K562 (cell line): ENCODE data around the gene ANP32B. TPM values are rescaled to one million over a fixed set of nuclear protein-coding genes. Genes with fewer than 3 reads are reported as not detected.

Experiments used
- ATAC-seq: fragments of 200-7000 bp; cut with Tn5 transposase; 3 replicates; pipeline ENCODE4 v1.9.1; 2020; ENCODE audit warnings: moderate library complexity
- BruUV-seq: library from RNA; stranded (reverse); fragments of 400-500 nt; replicated peaks from 2 replicates; lab custom pipeline; 2021; lab: Mats Ljungman, UMichigan
- CTCF ChIA-PET: fragments of 300-600 bp; formaldehyde crosslinking; extraction: SDS; loops from one replicate; lab custom pipeline; 2021; ENCODE audit warnings: low intra/inter-chr PET ratio; lab: Yijun Ruan, JAX
- POLR2A ChIA-PET: fragments of 300-600, 350-650 bp; sonication (Branson Sonifier 250); formaldehyde crosslinking; extraction: SDS; loops from one replicate; lab custom pipeline; 2021; ENCODE audit warnings: antibody characterized with exemption, inconsistent platforms; lab: Yijun Ruan, JAX
- DNase-seq, 4 experiments: peaks; one replicate each; pipeline versions ENCODE4 v3.0.0 to v3.0.0-alpha.2; 2011 to 2018; ENCODE audit warnings: low spot score in 3 of 4, mixed read lengths in 3 of 4; ENCODE audit errors: extremely low read depth in 1 of 4
- FAIRE-seq: peaks from 2 replicates; lab custom pipeline; 2011; peaks lifted over from hg19 to GRCh38; lab: Jason Lieb, UNC
- H2AFZ ChIP-seq: 2 replicates; pipeline ENCODE4 v1.6.0; 2011; ENCODE audit warnings: low read depth, low read length, control low read depth, inconsistent platforms
- H3K27ac ChIP-seq: fragments of 200-600 bp; 3 replicates; pipeline ENCODE4 v1.8.0; 2011; ENCODE audit warnings: low read depth, mild to moderate bottlenecking, control low read depth, inconsistent platforms, low read length, moderate library complexity, mixed read lengths; ENCODE audit errors: extremely low read depth
- H3K27me3 ChIP-seq, 2 experiments: fragments of 300-600 bp in 1 of 2; 2 replicates in 1 of 2; 3 replicates in 1 of 2; pipeline versions ENCODE4 v1.6.0 to v1.8.0; 2011; ENCODE audit warnings: inconsistent platforms in 2 of 2, low read length in 2 of 2, mild to moderate bottlenecking in 1 of 2, mixed read lengths in 1 of 2, moderate library complexity in 1 of 2; ENCODE audit not compliant: control insufficient read depth in 2 of 2, insufficient read depth in 2 of 2
- H3K36me3 ChIP-seq: fragments of 300-600 bp; 3 replicates; pipeline ENCODE4 v1.8.0; 2011; ENCODE audit warnings: mild to moderate bottlenecking, low read length, inconsistent platforms; ENCODE audit not compliant: control insufficient read depth, insufficient read depth
- H3K4me1 ChIP-seq, 2 experiments: fragments of 200-600 bp in 1 of 2; replicated peaks in 1 of 2; 2 replicates in 1 of 2; 3 replicates in 1 of 2; pipeline versions ENCODE4 v1.5.1 to v1.8.0; 2011; ENCODE audit warnings: inconsistent platforms in 2 of 2, low read length in 2 of 2, mild to moderate bottlenecking in 1 of 2, mixed read lengths in 1 of 2, moderate library complexity in 1 of 2; ENCODE audit not compliant: control insufficient read depth in 2 of 2, insufficient read depth in 2 of 2
- H3K4me2 ChIP-seq: 2 replicates; pipeline ENCODE4 v1.6.1; 2011; ENCODE audit warnings: low read length, control low read depth, inconsistent platforms, mixed read lengths; ENCODE audit not compliant: insufficient read depth
- H3K4me3 ChIP-seq: fragments of 200-600 bp; sonication (generic), shearing (Covaris generic); 2 replicates; pipeline ENCODE4 v1.5.1; 2016; ENCODE audit warnings: control low read depth, inconsistent platforms
- H3K79me2 ChIP-seq: fragments of 200-600 bp; 3 replicates; pipeline ENCODE4 v1.8.0; 2011; ENCODE audit warnings: low read length, inconsistent platforms; ENCODE audit not compliant: control insufficient read depth, insufficient read depth
- H3K9ac ChIP-seq, 2 experiments: 2 replicates each; pipeline versions ENCODE4 v1.6.0 to v1.6.1; 2011; ENCODE audit warnings: low read depth in 2 of 2, low read length in 2 of 2, control low read depth in 1 of 2, inconsistent platforms in 1 of 2, mild to moderate bottlenecking in 1 of 2, mixed read lengths in 1 of 2; ENCODE audit not compliant: insufficient read depth in 1 of 2
- H3K9me1 ChIP-seq: one replicate; pipeline ENCODE4 v1.6.0; 2011; ENCODE audit warnings: inconsistent platforms, mild to moderate bottlenecking, low read length, moderate library complexity; ENCODE audit not compliant: control insufficient read depth, insufficient read depth
- H3K9me3 ChIP-seq: replicated peaks from 2 replicates; pipeline ENCODE4 v1.5.1; 2011; ENCODE audit warnings: low read depth, low read length, inconsistent platforms; ENCODE audit not compliant: control insufficient read depth, insufficient read depth
- H4K20me1 ChIP-seq: replicated peaks from 2 replicates; pipeline ENCODE4 v1.6.1; 2011; ENCODE audit warnings: low read length, inconsistent platforms, mixed read lengths; ENCODE audit not compliant: control insufficient read depth, insufficient read depth
- POLR2A ChIP-seq: fragments of 450-650 bp; conservative IDR thresholded peaks from 2 replicates; pipeline ENCODE4 v1.6.1; 2016
- STAT5A ChIP-seq: IDR thresholded peaks from 2 replicates; pipeline ENCODE4 v1.6.1; 2012; ENCODE audit warnings: low read length, inconsistent platforms, borderline replicate concordance
- SUPT5H ChIP-seq: fragments of 450-650 bp; IDR thresholded peaks from 2 replicates; pipeline ENCODE4 v1.6.1; 2016
- ZBTB1 ChIP-seq: sonication (generic); formaldehyde crosslinking; IDR thresholded peaks from 2 replicates; pipeline ENCODE4 v1.8.1; 2023; ENCODE audit warnings: missing genetic modification reagents, low read depth, mild to moderate bottlenecking, borderline replicate concordance
- WGBS: fragments of 100-300 bp; shearing (Covaris generic); methylation state at CpG from one replicate; pipeline ENCODE4 v1.1.6; 2016; ENCODE audit warnings: low coverage, mixed read lengths; ENCODE audit not compliant: insufficient coverage; ENCODE audit errors: missing lambda C conversion rate; 5-methylcytosine and 5-hydroxymethylcytosine counted together
- in situ Hi-C: fragments of 300-500 bp; cut with MboI; formaldehyde crosslinking; loops from 4 replicates; pipeline ENCODE4 v1.15.0; 2018; ENCODE audit warnings: inconsistent platforms, mixed read lengths
- intact Hi-C: fragments of 100-400 bp; cut with micrococcal nuclease; formaldehyde crosslinking; loops from 2 replicates; pipeline ENCODE4 v1.14.2; 2022
- polyA plus RNA-seq, 8 experiments: library from polyadenylated mRNA; depleted of rRNA in 4 of 8; stranded (reverse) in 5 of 8; unstranded in 3 of 8; fragments of >200 nt; fragmentation: Nextera tagmentation in 2 of 8; fragmentation: Illumina TruSeq in 1 of 8; extraction: Ambion mirVana in 2 of 8; extraction: Trizol in 1 of 8; gene quantifications; 2 replicates each; pipeline versions ENCODE4 v1.2.1 to v1.2.3, GENCODE V29; 2011 to 2014; ENCODE audit warnings: inconsistent platforms in 1 of 8, missing spikeins in 1 of 8
- total RNA-seq, 7 experiments: library from RNA; depleted of rRNA in 6 of 7; stranded (reverse); fragments of >200 nt in 6 of 7; fragmentation: Illumina TruSeq in 2 of 7; extraction: Trizol in 2 of 7; gene quantifications; 2 replicates each; pipeline versions ENCODE4 v1.2.1 to v1.2.3, GENCODE V29; 2011 to 2021; ENCODE audit warnings: low replicate concordance in 1 of 7
- TF ChIP-seq, protein P1 (sequence below), 2 experiments: fragments of 450-650 bp; conservative IDR thresholded peaks; 2 replicates each; pipeline ENCODE4 v1.6.1; 2017; ENCODE audit warnings: mild to moderate bottlenecking in 2 of 2, moderate library complexity in 2 of 2

Gene ANP32B
- total and polyA plus RNA-seq, 9 of the 15 experiments (the other 6 are each of a cell fraction or from before 2014, with no cell fraction given): 68.9 to 815 (median 141) TPM

DNA sequence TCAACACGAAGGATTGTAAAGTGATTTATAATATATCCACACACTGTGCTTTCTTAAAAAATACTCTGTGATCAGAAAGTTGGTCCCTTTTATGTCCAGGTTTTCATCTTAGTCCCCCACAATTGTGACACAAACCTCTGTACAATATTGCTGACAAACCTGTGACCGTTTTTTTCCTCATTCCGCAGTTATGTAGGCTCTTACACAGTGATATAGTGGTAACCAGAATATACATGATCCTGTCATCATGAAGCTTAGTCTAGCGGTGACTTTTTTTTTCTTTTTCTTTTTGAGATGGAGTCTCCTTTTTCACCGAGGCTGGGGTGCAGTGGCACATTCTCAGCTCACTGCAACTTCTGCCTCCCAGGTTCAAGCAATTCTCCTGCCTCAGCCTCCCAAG is 8.7 kb downstream of the ANP32B start:
- H3K36me3 ChIP-seq: peaks cover 94% of the 10 kb centered on the region
- POLR2A ChIA-PET: interaction anchor here (1.2 to 2.5 kb wide), 4 partner anchors 9 to 71 kb away, joined by 3 to 9 read pairs (median 6); partner anchors contain the start of gene ANP32B
- intact Hi-C loops: no loop called here

More for the DNA sequence above, 8.7 kb downstream of the ANP32B start:
- ATAC-seq (no peak), DNase-seq (no peak), FAIRE-seq (no peak)
- Histone ChIP-seq H3K4me3 (no peak overlapping the region), H2AFZ (no peak overlapping the region), H3K9me3 (no peaks in the 10 kb centered on the region), H3K27me3 (no peaks in the 10 kb centered on the region), H3K9me1 (peaks cover 4% of the 10 kb centered on the region), H3K9ac (0 out of 4 replicates have a peak overlapping the region, but pooled peaks of 1 of the 2 experiments have one; percentile 29), H3K4me1 (peaks cover 16 to 57% of the 10 kb centered on the region in 2 experiments), H3K79me2 (peaks cover 100% of the 10 kb centered on the region), H4K20me1 (peaks cover 64% of the 10 kb centered on the region), H3K4me2 (peak overlapping the region; percentile 13; the same call in 1 of the 2 replicates), H3K27ac (peak overlapping the region; percentile 43; the same call in 2 of the 3 replicates)
- in situ Hi-C loops: no loop called here
- BruUV-seq: no TSS peak
- 34% methylated on average over 5 of the region's 5 CpGs for WGBS
- CTCF ChIA-PET: no interaction called here
- 0 out of 2 replicates have a peak, but pooled peaks have one; percentile 25 for TF ChIP-seq SUPT5H
- TF ChIP-seq STAT5A: no peak
- peak; percentile 30; the same call in 1 of the 2 replicates for TF ChIP-seq POLR2A
- TF ChIP-seq, protein P1, sequence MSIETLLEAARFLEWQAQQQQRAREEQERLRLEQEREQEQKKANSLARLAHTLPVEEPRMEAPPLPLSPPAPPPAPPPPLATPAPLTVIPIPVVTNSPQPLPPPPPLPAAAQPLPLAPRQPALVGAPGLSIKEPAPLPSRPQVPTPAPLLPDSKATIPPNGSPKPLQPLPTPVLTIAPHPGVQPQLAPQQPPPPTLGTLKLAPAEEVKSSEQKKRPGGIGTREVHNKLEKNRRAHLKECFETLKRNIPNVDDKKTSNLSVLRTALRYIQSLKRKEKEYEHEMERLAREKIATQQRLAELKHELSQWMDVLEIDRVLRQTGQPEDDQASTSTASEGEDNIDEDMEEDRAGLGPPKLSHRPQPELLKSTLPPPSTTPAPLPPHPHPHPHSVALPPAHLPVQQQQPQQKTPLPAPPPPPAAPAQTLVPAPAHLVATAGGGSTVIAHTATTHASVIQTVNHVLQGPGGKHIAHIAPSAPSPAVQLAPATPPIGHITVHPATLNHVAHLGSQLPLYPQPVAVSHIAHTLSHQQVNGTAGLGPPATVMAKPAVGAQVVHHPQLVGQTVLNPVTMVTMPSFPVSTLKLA (conservative IDR thresholded peaks at IDR 0.05): 0 out of 4 replicates have a peak, but pooled peaks of 1 of the 2 experiments have one; percentile 9
- TF ChIP-seq ZBTB1 (CRISPR knock-in tag): no peak
